Heart right ventricle (tissue), 16 donors: ENCODE measurements around the gene RPTN. TPM values are rescaled to one million over a fixed set of nuclear protein-coding genes. Genes with fewer than 3 reads are reported as not detected.
A peak's percentile ranks its signal among the peaks of the same experiment; 100 is the strongest.

ENCODE experiments used
- ATAC-seq, 8 donors: fragments of 200-7000 bp; cut with Tn5 transposase; one replicate each; pipeline ENCODE4 v1.9.1; 2020; ENCODE audit warnings: mild to moderate bottlenecking in 8 of 8, moderate library complexity in 8 of 8, moderate number of reproducible peaks in 1 of 8
- DNase-seq, 2 donors: peaks; one replicate each; pipeline ENCODE4 v3.0.0-alpha.2; 2020
- H3K27ac ChIP-seq, 10 donors: fragments of 200-600 bp; sonication (generic) in 2 of 10; one replicate each; pipeline versions ENCODE4 v1.5.0 to v1.8.0; 2020 to 2022; ENCODE audit warnings: mild to moderate bottlenecking in 3 of 10
- H3K27me3 ChIP-seq, 7 donors: fragments of 200-600 bp; one replicate each; pipeline ENCODE4 v1.8.0; 2021 to 2022; ENCODE audit warnings: mild to moderate bottlenecking in 2 of 7
- H3K36me3 ChIP-seq, 9 donors: fragments of 200-600 bp; sonication (generic) in 1 of 9; one replicate each; pipeline versions ENCODE4 v1.5.0 to v1.8.0; 2020 to 2022; ENCODE audit warnings: mild to moderate bottlenecking in 2 of 9
- H3K4me1 ChIP-seq, 9 donors: fragments of 200-600 bp; sonication (generic) in 1 of 9; one replicate each; pipeline versions ENCODE4 v1.5.0 to v1.8.0; 2020 to 2022; ENCODE audit warnings: mild to moderate bottlenecking in 4 of 9
- H3K4me3 ChIP-seq, 10 donors: fragments of 200-600 bp; sonication (generic) in 2 of 10; one replicate each; pipeline versions ENCODE4 v1.5.0 to v1.8.0; 2020 to 2022; ENCODE audit warnings: mild to moderate bottlenecking in 7 of 10, moderate library complexity in 2 of 10
- H3K9me3 ChIP-seq, 11 donors: fragments of 200-600 bp in 10 of 11; sonication (generic) in 2 of 11; one replicate each; pipeline versions ENCODE4 v1.5.0 to v1.8.0; 2013 to 2022; ENCODE audit warnings: mild to moderate bottlenecking in 2 of 11, control low read depth in 1 of 11, moderate library complexity in 1 of 11
- WGBS, 2 donors: extraction: QIAGEN DNeasy Blood & Tissue Kit; methylation state at CpG; one replicate each; pipeline ENCODE4 v1.1.7; 2013; ENCODE audit warnings: inconsistent platforms in 1 of 2; 5-methylcytosine and 5-hydroxymethylcytosine counted together
- intact Hi-C, 10 donors: fragments of 100-400 bp; cut with DNase I; formaldehyde crosslinking; loops; one replicate each; pipeline versions ENCODE4 v1.11.1 to v1.14.2; 2022
- polyA plus RNA-seq, 2 donors: library from polyadenylated mRNA; stranded (reverse); fragments of 200-250 nt; gene quantifications; one replicate each; pipeline ENCODE4 v1.2.3, GENCODE V29; 2013
- total RNA-seq, 10 donors: library from RNA; stranded (reverse); fragmentation: NEBNext Ultra II Directional in 3 of 10; extraction: Animal tissue kit (Norgen Biotek cat#: 25700) in 3 of 10; gene quantifications; one replicate each; pipeline versions ENCODE4 v1.2.1 to v1.2.4, GENCODE V29; 2021 to 2023
- TF ChIP-seq, protein P1 (sequence below), 9 donors: fragments of 200-600 bp; sonication (generic) in 2 of 9; IDR thresholded peaks; one replicate each; pipeline versions ENCODE4 v1.5.0 to v1.8.0; 2021 to 2022; ENCODE audit warnings: antibody characterized with exemption in 9 of 9, mild to moderate bottlenecking in 5 of 9, moderate library complexity in 1 of 9
- donor health status: Arrhythmogenic right ventricular cardiomyopathy.
- donor health status: ischemic (EF 13 %, LVEDD 7.1; RV severe dilation, severe dysfunction).
- donor health status: healthy with polysubstance abuse.
- donor health status: DM: no; HTN: yes; CAD: no.
- donor health status: DM: no; HTN: no; CAD: no.
- donor health status: ischemic (EF 25% LVEDD 6.9; RV normal size, moderate dysfunction).
- donor health status: ischemic (EF 25% LVEDD 5.7; RV mildly dilated, moderate dysfunction).
- donor health status: healthy.
- donor health status: DM: yes; HTN: yes; CAD: no.
- donor health status: Ischemic cardiomyopathy.
- donor health status: ischemic (EF 35%, LVEDD 5.7; RV mildly dilated, moderate dysfunction).
- donor health status: nonischemic (EF 11% LVEDD 7.7; RV severe dilation, severe dysfunction).
- donor health status: DM: yes; HTN: yes; CAD: no.
- donor health status: PGD.
- donor health status: ischemic (EF 29% LVEDD 5.4; RV normal size, mild dysfunction).
- donor health status: nonischemic (EF 23%, LVEDD 6.1; RV moderate dilation, normal function).

RPTN gene
- total and polyA plus RNA-seq, 12 donors, result not detected

DNA sequence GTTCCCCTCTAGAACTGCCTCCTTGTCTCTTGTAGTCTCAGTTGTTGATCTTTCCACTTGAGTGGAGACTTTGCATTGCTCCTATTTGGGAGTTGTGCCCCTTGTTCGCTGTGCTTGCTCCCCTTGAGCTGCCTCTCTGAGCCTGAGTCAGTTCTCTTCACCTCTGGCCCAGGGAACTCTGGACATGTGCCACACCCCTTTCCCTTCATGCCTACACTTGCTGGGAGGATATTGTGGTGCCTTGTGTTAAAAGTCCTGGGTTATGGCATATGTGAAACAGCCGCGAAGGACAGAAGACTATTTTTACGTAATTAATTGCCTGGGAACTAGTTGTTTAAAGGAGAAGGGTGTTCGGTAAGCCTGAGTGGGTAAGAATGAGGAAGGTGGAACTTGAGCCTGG is 32.2 kb upstream of the RPTN start:
- intact Hi-C loops, result loop anchor here in 5 of 10 donors (1.0 to 5.0 kb wide), 5 partner anchors 155 to 266 kb away; no protein-coding TSS in a partner anchor
- no peak overlapping the region for H3K4me3 ChIP-seq
- WGBS, 2 donors, result 89 to 93% methylated on average over 5 of the region's 5 CpGs
- TF ChIP-seq, protein P1, sequence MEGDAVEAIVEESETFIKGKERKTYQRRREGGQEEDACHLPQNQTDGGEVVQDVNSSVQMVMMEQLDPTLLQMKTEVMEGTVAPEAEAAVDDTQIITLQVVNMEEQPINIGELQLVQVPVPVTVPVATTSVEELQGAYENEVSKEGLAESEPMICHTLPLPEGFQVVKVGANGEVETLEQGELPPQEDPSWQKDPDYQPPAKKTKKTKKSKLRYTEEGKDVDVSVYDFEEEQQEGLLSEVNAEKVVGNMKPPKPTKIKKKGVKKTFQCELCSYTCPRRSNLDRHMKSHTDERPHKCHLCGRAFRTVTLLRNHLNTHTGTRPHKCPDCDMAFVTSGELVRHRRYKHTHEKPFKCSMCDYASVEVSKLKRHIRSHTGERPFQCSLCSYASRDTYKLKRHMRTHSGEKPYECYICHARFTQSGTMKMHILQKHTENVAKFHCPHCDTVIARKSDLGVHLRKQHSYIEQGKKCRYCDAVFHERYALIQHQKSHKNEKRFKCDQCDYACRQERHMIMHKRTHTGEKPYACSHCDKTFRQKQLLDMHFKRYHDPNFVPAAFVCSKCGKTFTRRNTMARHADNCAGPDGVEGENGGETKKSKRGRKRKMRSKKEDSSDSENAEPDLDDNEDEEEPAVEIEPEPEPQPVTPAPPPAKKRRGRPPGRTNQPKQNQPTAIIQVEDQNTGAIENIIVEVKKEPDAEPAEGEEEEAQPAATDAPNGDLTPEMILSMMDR (IDR thresholded peaks at IDR 0.05), result no peak
- ATAC-seq (no peak), DNase-seq (no peak)
- H3K27ac ChIP-seq, result no peak overlapping the region
- H3K9me3 ChIP-seq, result peaks cover 0 to 9% (median 0%) of the 10 kb centered on the region in 11 donors
- H3K36me3 ChIP-seq, result no peaks in the 10 kb centered on the region
- H3K4me1 ChIP-seq, result peaks cover 0 to 15% (median 0%) of the 10 kb centered on the region in 9 donors
- H3K27me3 ChIP-seq, result peaks cover 0 to 24% (median 0%) of the 10 kb centered on the region in 7 donors

DNA sequence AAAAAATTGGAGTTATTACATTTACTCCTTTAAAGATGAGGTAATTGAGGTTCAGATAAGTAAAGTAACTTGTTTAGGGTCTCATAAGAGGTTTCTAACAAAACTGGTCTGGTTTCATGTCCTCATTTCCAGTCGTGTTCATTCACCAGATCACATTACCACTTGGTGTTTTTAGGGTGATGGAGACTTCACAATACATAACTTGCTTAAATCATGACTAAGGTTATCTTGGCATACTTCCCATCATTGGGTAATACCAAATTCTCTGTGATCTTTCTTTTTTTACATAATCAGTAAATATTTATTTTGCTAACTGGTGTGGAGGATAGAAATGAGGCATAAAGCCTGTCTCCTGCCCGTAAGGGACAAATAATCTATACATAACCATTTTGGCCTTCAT is 31.6 kb upstream of the RPTN start:
- ATAC-seq, result no peak
- WGBS, 2 donors, result 56 to 66% methylated on average over 2 of the region's 2 CpGs
- intact Hi-C loops, result loop anchor here in 4 of 10 donors (2.0 to 5.0 kb wide), 4 partner anchors 157 to 267 kb away; no protein-coding TSS in a partner anchor

DNA sequence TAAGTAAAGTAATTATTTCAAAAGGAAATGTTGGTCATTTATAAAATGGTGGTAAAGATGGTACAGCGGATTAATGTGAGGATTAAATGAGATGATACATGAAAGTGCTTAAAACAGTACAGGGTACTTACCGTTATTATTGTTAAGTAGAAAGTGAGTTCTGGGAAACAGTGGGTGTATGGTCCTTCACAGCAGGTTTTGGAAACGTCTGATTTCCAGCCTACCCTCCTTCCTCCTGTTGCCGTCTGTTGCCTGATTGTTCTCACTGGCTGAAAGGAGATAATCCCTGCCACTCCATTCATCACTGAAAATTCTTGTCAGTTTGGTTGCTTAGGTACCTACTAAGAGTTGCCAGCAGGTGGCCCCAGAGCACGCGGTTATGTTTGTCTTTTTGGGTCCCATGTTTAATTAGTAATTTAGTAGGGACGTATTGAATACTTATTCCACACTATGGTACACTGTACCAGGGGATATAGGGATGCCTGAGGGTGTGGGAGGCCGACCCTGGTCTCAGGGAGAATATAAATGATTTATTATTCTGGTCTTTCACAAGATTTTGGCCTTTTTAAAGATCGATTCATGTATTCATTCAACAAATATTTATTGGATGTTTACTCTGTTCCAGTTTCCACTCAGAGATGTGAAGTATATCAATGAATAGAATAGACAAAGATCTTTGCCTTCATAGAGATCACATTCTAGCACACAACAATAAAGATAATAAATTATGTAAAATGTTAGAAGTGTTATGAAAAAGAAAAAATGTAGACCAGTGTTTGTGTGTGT is 30.8 kb upstream of the RPTN start:
- Histone ChIP-seq H3K4me3 (peak overlapping the region in 8 of 10 donors; percentile 57 to 69 (median 61)), H3K9me3 (peaks cover 0 to 7% (median 0%) of the 10 kb centered on the region in 11 donors), H3K27me3 (peaks cover 0 to 28% (median 0%) of the 10 kb centered on the region in 7 donors), H3K36me3 (no peaks in the 10 kb centered on the region), H3K4me1 (peaks cover 0 to 15% (median 0%) of the 10 kb centered on the region in 9 donors), H3K27ac (peak overlapping the region in 4 of 10 donors; percentile 52 to 69 (median 60))
- WGBS, 2 donors, result 18 to 25% methylated on average over 9 of the region's 9 CpGs
- ATAC-seq (peak in 7 of 8 donors; percentile 46 to 75 (median 68)), DNase-seq (peak; percentile 45 to 54)
- TF ChIP-seq, protein P1 (IDR thresholded peaks at IDR 0.05), result peak; percentile 42 to 80 (median 77)
- intact Hi-C loops, result loop anchor here (1.0 to 10.0 kb wide), 9 partner anchors 48 to 269 kb away; no protein-coding TSS in a partner anchor

More for the DNA sequence above, 31.6 kb upstream of the RPTN start:
- Histone ChIP-seq H3K36me3 (no peaks in the 10 kb centered on the region), H3K4me1 (peaks cover 0 to 15% (median 0%) of the 10 kb centered on the region in 9 donors), H3K9me3 (peaks cover 0 to 9% (median 0%) of the 10 kb centered on the region in 11 donors), H3K27ac (no peak overlapping the region), H3K27me3 (peaks cover 0 to 24% (median 0%) of the 10 kb centered on the region in 7 donors), H3K4me3 (no peak overlapping the region)
- TF ChIP-seq, protein P1 (IDR thresholded peaks at IDR 0.05), result no peak
- DNase-seq, result no peak
